ENCODE data around the gene SCN8A. TPM values are rescaled to one million over a fixed set of nuclear protein-coding genes. Genes with fewer than 3 reads are reported as not detected.

The SCN8A gene
- total RNA-seq, 4 donors from 2014 or later, result 0.08 to 0.62 (median 0.58) TPM

- TF ChIP-seq EP300 (IDR thresholded peaks at IDR 0.05), result no peak
- TF ChIP-seq POLR2A (IDR thresholded peaks at IDR 0.05), result no peak
- TF ChIP-seq POLR2AphosphoS5 (IDR thresholded peaks at IDR 0.05), result no peak
- H3K36me3 ChIP-seq, result no peaks in the 10 kb centered on the region
- no peaks in the 10 kb centered on the region for H3K9me3 ChIP-seq
- no peak overlapping the region for H3K27ac ChIP-seq
- peaks cover 6% of the 10 kb centered on the region for H3K27me3 ChIP-seq
- no peak for DNase-seq (ENCODE audit: low spot score in 2 of 2)
- no peak overlapping the region for H3K4me3 ChIP-seq
- 61% methylated on average over 3 of the region's 3 CpGs for WGBS
- H3K4me1 ChIP-seq, result peaks cover 10% of the 10 kb centered on the region
These were observed 96.6 kb downstream of the SCN8A start for GRCh38 chr12:51687614-51688013.

DNA sequence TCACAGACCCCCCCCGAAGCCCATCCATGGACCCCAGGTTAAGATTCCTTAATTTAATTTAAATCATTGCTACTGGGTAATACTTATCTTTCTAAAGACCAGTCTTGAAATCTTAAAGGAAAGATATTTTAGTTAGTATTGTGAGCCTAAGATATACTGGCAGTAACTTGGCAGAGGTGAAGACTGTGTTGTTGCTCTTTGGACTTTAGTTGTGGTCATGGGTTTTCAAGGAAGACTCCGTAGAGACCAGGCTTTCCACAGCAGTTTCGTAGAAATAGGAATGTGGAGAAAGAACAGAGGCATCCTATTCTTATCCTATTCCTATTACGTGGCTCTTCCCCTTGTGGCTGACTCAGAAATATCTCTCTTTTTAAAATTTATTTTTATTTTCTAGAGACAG is 99.0 kb downstream of the SCN8A start:
- no peak for DNase-seq (ENCODE audit: low spot score in 2 of 2)
- Histone ChIP-seq H3K27me3 (peaks cover 6% of the 10 kb centered on the region), H3K27ac (no peak overlapping the region), H3K36me3 (no peaks in the 10 kb centered on the region), H3K4me1 (no peaks in the 10 kb centered on the region), H3K9me3 (no peaks in the 10 kb centered on the region), H3K4me3 (no peak overlapping the region)
- WGBS, result 95% methylated on average over 4 of the region's 4 CpGs
- no peak for TF ChIP-seq POLR2A (IDR thresholded peaks at IDR 0.05)
- no peak for TF ChIP-seq POLR2AphosphoS5 (IDR thresholded peaks at IDR 0.05)
- TF ChIP-seq, protein P1, sequence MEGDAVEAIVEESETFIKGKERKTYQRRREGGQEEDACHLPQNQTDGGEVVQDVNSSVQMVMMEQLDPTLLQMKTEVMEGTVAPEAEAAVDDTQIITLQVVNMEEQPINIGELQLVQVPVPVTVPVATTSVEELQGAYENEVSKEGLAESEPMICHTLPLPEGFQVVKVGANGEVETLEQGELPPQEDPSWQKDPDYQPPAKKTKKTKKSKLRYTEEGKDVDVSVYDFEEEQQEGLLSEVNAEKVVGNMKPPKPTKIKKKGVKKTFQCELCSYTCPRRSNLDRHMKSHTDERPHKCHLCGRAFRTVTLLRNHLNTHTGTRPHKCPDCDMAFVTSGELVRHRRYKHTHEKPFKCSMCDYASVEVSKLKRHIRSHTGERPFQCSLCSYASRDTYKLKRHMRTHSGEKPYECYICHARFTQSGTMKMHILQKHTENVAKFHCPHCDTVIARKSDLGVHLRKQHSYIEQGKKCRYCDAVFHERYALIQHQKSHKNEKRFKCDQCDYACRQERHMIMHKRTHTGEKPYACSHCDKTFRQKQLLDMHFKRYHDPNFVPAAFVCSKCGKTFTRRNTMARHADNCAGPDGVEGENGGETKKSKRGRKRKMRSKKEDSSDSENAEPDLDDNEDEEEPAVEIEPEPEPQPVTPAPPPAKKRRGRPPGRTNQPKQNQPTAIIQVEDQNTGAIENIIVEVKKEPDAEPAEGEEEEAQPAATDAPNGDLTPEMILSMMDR (IDR thresholded peaks at IDR 0.05), result no peak
- TF ChIP-seq EP300 (IDR thresholded peaks at IDR 0.05), result no peak

GRCh38 chr12:51692016-51692415 is 101.0 kb downstream of the SCN8A start:
- Histone ChIP-seq H3K27ac (no peak overlapping the region), H3K9me3 (no peaks in the 10 kb centered on the region), H3K36me3 (no peaks in the 10 kb centered on the region), H3K4me1 (no peaks in the 10 kb centered on the region), H3K27me3 (peaks cover 6% of the 10 kb centered on the region), H3K4me3 (no peak overlapping the region)
- 72% methylated on average over 2 of the region's 2 CpGs for WGBS
- DNase-seq (ENCODE audit: low spot score in 2 of 2), result no peak
- TF ChIP-seq, protein P1 (IDR thresholded peaks at IDR 0.05), result no peak
- no peak for TF ChIP-seq EP300 (IDR thresholded peaks at IDR 0.05)
- TF ChIP-seq POLR2AphosphoS5 (IDR thresholded peaks at IDR 0.05), result no peak

DNA sequence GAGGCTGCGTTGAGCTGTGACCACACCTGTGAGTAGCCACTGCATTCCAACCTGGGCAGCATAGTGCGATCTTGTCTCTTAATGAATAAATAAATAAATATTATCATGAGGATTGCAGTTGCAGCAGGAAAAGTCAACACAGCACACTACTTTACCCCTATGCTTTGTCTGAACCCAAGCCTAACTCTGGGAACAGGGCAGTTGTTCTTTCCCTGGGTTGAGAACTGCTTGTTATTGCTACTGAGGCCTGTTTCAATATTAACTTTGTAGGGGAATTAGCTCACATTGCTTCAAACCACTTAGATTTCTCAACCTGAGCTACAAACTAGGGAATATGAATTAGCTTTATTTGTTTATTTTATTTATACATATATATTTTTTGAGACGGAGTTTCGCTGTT is 102.5 kb downstream of the SCN8A start:
- H3K4me1 ChIP-seq, result no peaks in the 10 kb centered on the region
- TF ChIP-seq EP300 (IDR thresholded peaks at IDR 0.05), result no peak
- TF ChIP-seq POLR2A (IDR thresholded peaks at IDR 0.05), result no peak
- no peak overlapping the region for H3K27ac ChIP-seq
- peaks cover 6% of the 10 kb centered on the region for H3K27me3 ChIP-seq
- DNase-seq (ENCODE audit: low spot score in 2 of 2), result no peak
- H3K9me3 ChIP-seq, result no peaks in the 10 kb centered on the region
- 93% methylated on average over 4 of the region's 4 CpGs for WGBS
- H3K36me3 ChIP-seq, result no peaks in the 10 kb centered on the region
- H3K4me3 ChIP-seq, result no peak overlapping the region

DNA sequence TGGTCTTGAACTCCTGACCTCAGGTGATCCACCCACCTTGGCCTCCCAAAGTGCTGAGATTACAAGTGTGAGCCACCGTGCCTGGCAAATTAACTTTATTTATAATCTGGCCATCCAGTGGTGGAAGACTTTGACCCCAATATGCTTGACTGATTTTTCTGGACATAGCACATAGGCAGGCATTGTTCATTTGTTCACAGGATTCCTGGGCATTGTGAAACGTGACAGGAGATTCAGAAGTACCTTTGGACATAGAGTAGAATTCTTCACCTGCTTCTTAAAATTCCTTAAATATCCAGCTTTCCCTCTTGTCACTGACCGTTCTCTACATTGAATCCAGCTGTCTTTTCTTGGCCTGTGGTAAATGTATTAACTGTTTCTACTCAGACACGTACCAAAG is 103.1 kb downstream of the SCN8A start:
- TF ChIP-seq POLR2A (IDR thresholded peaks at IDR 0.05), result no peak
- H3K27me3 ChIP-seq, result peaks cover 6% of the 10 kb centered on the region
- no peak overlapping the region for H3K4me3 ChIP-seq
- H3K4me1 ChIP-seq, result no peaks in the 10 kb centered on the region
- 80% methylated on average over 4 of the region's 4 CpGs for WGBS
- no peak overlapping the region for H3K27ac ChIP-seq
- H3K9me3 ChIP-seq, result no peaks in the 10 kb centered on the region
- no peak for DNase-seq (ENCODE audit: low spot score in 2 of 2)
- H3K36me3 ChIP-seq, result no peaks in the 10 kb centered on the region

GRCh38 chr12:51695241-51696010 is 104.4 kb downstream of the SCN8A start:
- DNase-seq (ENCODE audit: low spot score in 2 of 2), result no peak
- no peaks in the 10 kb centered on the region for H3K9me3 ChIP-seq
- 71% methylated on average over 1 of the region's 1 CpG for WGBS
- no peak overlapping the region for H3K27ac ChIP-seq
- H3K4me1 ChIP-seq, result no peaks in the 10 kb centered on the region
- no peak overlapping the region for H3K4me3 ChIP-seq
- no peaks in the 10 kb centered on the region for H3K36me3 ChIP-seq
- no peak for TF ChIP-seq EP300 (IDR thresholded peaks at IDR 0.05)
- no peak for TF ChIP-seq POLR2A (IDR thresholded peaks at IDR 0.05)
- TF ChIP-seq, protein P1 (IDR thresholded peaks at IDR 0.05), result no peak
- peaks cover under 1% of the 10 kb centered on the region for H3K27me3 ChIP-seq

- Histone ChIP-seq H3K27me3 (no peaks in the 10 kb centered on the region), H3K27ac (no peak overlapping the region), H3K4me3 (no peak overlapping the region), H3K9me3 (no peaks in the 10 kb centered on the region), H3K36me3 (no peaks in the 10 kb centered on the region), H3K4me1 (no peaks in the 10 kb centered on the region)
- DNase-seq (ENCODE audit: low spot score in 2 of 2), result no peak
- TF ChIP-seq POLR2AphosphoS5 (IDR thresholded peaks at IDR 0.05) (no peak), EP300 (IDR thresholded peaks at IDR 0.05) (no peak), POLR2A (IDR thresholded peaks at IDR 0.05) (no peak)
- TF ChIP-seq, protein P1 (IDR thresholded peaks at IDR 0.05), result no peak
- 89% methylated on average over 1 of the region's 1 CpG for WGBS
These were observed 108.2 kb downstream of the SCN8A start for GRCh38 chr12:51699219-51699618.
